Pancreas (tissue), 10 donors: ENCODE data around the gene NOL11. TPM values are rescaled to one million over a fixed set of nuclear protein-coding genes. Genes with fewer than 3 reads are reported as not detected.
"Not testable (repeated sequence)": the region's sequence is repeated elsewhere in the genome, so short reads cannot be mapped to it uniquely, and the experiment has no call there.

Experiments used
- ATAC-seq, 4 donors: fragments of 200-7000 bp; cut with Tn5 transposase; one replicate each; pipeline versions ENCODE4 v1.8.0 to v1.9.1; 2020; ENCODE audit warnings: mild to moderate bottlenecking in 4 of 4, moderate library complexity in 4 of 4
- DNase-seq, 6 donors: peaks; one replicate each; pipeline ENCODE4 v3.0.0-alpha.2; 2020
- FAIRE-seq: peaks from 2 replicates; lab custom pipeline; 2012; peaks lifted over from hg19 to GRCh38; lab: Jason Lieb, UNC
- H3K27ac ChIP-seq, 4 donors: fragments of 200-600 bp; sonication (generic); 1 replicate in 3 of 4; 2 replicates in 1 of 4; pipeline versions ENCODE4 v1.5.0 to v1.8.0; 2020
- H3K27me3 ChIP-seq, 4 donors: fragments of 200-600 bp; one replicate each; pipeline ENCODE4 v1.8.0; 2021
- H3K36me3 ChIP-seq, 3 donors: fragments of 200-600 bp; sonication (generic) in 1 of 3; one replicate each; pipeline versions ENCODE4 v1.5.0 to v1.8.0; 2020 to 2021
- H3K4me1 ChIP-seq, 3 donors: fragments of 200-600 bp; one replicate each; pipeline ENCODE4 v1.8.0; 2021
- H3K4me3 ChIP-seq, 4 donors: fragments of 200-600 bp; sonication (generic) in 2 of 4; one replicate each; pipeline versions ENCODE4 v1.5.0 to v1.8.0; 2020 to 2021
- H3K9me3 ChIP-seq, 4 donors: fragments of 200-600 bp; one replicate each; pipeline ENCODE4 v1.8.0; 2021
- WGBS, 2 donors: extraction: QIAGEN DNeasy Blood & Tissue Kit; methylation state at CpG; one replicate each; pipeline ENCODE4 v1.1.7; 2013; 5-methylcytosine and 5-hydroxymethylcytosine counted together
- intact Hi-C, 3 donors: fragments of 100-400 bp; cut with DNase I; formaldehyde crosslinking; loops; one replicate each; pipeline versions ENCODE4 v1.11.1 to v1.14.2; 2022
- polyA plus RNA-seq, 2 donors: library from polyadenylated mRNA; stranded (reverse); fragments of 200-250 nt; gene quantifications; one replicate each; pipeline ENCODE4 v1.2.3, GENCODE V29; 2013
- total RNA-seq, 6 donors: library from RNA; stranded (reverse); fragmentation: NEBNext Ultra II Directional in 4 of 6; extraction: Animal tissue kit (Norgen Biotek cat#: 25700) in 4 of 6; gene quantifications; one replicate each; pipeline versions ENCODE4 v1.2.1 to v1.2.4, GENCODE V29; 2021 to 2023
- TF ChIP-seq, protein P1 (sequence below), 4 donors: fragments of 200-600 bp; sonication (generic) in 3 of 4; IDR thresholded peaks; one replicate each; pipeline versions ENCODE4 v1.5.0 to v1.8.0; 2021; ENCODE audit warnings: antibody characterized with exemption in 4 of 4
- donor health status: healthy with polysubstance abuse.
- donor health status: DM: no; HTN: no; CAD: no; lungs with moderate emphysema.
- donor health status: DM: no; HTN: no; CAD: no.
- donor health status: control.
- donor health status: control.
- donor health status: Bipolar disorder and iron deficiency.
- donor health status: DM: yes; HTN: yes; CAD: no.
- donor health status: DM: no; HTN: no; CAD: no.
- donor health status: DM: no; HTN: no; CAD: no.
- donor health status: DM: yes; HTN: yes; CAD: no.

Gene NOL11
- total and polyA plus RNA-seq, 8 donors, result 8.3 to 28.0 (median 16.2) TPM

GRCh38 chr17:67754001-67754400 is 36.3 kb downstream of the NOL11 start:
- Histone ChIP-seq H3K27ac (no peak overlapping the region), H3K9me3 (no peaks in the 10 kb centered on the region), H3K4me3 (no peak overlapping the region), H3K27me3 (no peaks in the 10 kb centered on the region), H3K4me1 (no peaks in the 10 kb centered on the region), H3K36me3 (peaks cover 0 to 5% (median 5%) of the 10 kb centered on the region in 3 donors)
- DNase-seq (no peak), ATAC-seq (no peak), FAIRE-seq (no peak)
- intact Hi-C loops, result no loop called here
- TF ChIP-seq, protein P1, sequence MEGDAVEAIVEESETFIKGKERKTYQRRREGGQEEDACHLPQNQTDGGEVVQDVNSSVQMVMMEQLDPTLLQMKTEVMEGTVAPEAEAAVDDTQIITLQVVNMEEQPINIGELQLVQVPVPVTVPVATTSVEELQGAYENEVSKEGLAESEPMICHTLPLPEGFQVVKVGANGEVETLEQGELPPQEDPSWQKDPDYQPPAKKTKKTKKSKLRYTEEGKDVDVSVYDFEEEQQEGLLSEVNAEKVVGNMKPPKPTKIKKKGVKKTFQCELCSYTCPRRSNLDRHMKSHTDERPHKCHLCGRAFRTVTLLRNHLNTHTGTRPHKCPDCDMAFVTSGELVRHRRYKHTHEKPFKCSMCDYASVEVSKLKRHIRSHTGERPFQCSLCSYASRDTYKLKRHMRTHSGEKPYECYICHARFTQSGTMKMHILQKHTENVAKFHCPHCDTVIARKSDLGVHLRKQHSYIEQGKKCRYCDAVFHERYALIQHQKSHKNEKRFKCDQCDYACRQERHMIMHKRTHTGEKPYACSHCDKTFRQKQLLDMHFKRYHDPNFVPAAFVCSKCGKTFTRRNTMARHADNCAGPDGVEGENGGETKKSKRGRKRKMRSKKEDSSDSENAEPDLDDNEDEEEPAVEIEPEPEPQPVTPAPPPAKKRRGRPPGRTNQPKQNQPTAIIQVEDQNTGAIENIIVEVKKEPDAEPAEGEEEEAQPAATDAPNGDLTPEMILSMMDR (IDR thresholded peaks at IDR 0.05), result no peak
- 96 to 97% methylated on average over 5 of the region's 5 CpGs for WGBS, 2 donors

DNA sequence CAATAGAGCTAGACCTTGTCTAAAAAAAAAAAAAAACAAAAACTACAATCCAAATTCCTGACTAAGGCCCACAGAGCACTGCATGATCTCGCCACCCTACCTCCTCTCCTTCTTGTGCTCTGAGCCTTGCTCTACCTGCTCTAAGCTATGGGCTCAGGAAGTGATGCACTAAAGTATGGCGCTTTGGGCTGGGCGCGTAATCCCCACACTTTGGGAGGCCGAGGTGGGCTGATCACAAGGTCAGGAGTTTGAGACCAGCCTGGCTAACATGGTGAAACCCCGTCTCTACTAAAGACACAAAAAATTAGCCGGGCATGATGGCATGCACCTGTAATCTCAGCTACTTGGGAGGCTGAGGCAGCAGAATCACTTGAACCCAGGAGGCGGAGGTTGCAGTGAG is 37.0 kb downstream of the NOL11 start:
- DNase-seq, intact Hi-C loops, H3K27me3 ChIP-seq, H3K27ac ChIP-seq, H3K9me3 ChIP-seq, FAIRE-seq, H3K4me3 ChIP-seq, ATAC-seq, H3K4me1 ChIP-seq, H3K36me3 ChIP-seq: not testable (repeated sequence)
- WGBS, 2 donors, result 99 to 100% methylated on average over 8 of the region's 8 CpGs

DNA sequence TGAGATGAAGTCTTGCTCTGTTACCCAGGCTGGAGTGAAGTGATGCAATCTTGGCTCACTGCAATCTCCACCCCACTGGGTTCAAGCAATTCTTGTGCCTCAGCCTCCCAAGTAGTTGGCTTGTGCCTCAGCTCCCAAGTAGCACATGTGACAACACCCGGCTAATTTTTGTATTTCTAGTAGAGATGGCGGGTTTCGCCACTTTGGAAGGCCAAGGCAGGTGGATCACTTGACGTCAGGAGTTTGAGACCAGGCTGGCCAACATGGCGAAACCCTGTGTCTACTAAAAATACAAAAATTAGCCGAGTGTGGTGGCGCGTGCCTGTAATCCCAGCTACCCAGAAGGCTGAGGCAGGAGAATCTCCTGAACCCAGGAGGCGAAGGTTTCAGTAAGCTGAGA is 39.0 kb downstream of the NOL11 start:
- ATAC-seq, FAIRE-seq, H3K4me3 ChIP-seq, H3K4me1 ChIP-seq, H3K27ac ChIP-seq, H3K9me3 ChIP-seq, H3K27me3 ChIP-seq, intact Hi-C loops, DNase-seq, H3K36me3 ChIP-seq: not testable (repeated sequence)
- 91 to 99% methylated on average over 9 of the region's 9 CpGs for WGBS, 2 donors

GRCh38 chr17:67759355-67760171 is 41.8 kb downstream of the NOL11 start:
- DNase-seq (no peak), ATAC-seq (no peak), FAIRE-seq (no peak)
- 64 to 66% methylated on average over 11 of the region's 11 CpGs for WGBS, 2 donors
- H3K4me1 ChIP-seq, result no peaks in the 10 kb centered on the region
- H3K27me3 ChIP-seq, result no peaks in the 10 kb centered on the region
- intact Hi-C loops, result no loop called here
- no peaks in the 10 kb centered on the region for H3K9me3 ChIP-seq
- no peaks in the 10 kb centered on the region for H3K36me3 ChIP-seq
- H3K27ac ChIP-seq, result no peak overlapping the region
- H3K4me3 ChIP-seq, result no peak overlapping the region
- TF ChIP-seq, protein P1 (IDR thresholded peaks at IDR 0.05), result no peak

DNA sequence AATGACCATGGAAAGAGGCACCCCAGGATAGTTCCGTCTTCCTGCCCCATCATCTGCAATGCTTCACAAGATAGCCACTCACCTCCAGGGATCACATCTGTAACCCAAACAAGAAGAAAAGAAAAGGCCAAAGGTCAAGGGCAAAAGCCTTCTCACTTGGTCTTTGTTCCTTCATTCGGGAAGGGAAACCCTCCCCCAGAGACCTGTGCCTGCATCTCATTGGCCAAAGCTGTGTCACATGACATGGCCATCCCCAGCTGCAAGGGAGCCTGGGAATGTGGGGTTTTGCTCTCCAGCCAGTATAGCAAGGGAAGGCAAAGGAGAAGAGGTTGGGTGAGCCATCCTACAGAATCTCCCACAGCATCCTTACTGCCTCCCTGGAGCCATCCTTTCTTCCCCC is 47.9 kb downstream of the NOL11 start:
- no peak for FAIRE-seq
- Histone ChIP-seq H3K27me3 (no peaks in the 10 kb centered on the region), H3K4me1 (no peaks in the 10 kb centered on the region), H3K4me3 (no peak overlapping the region), H3K27ac (no peak overlapping the region), H3K36me3 (no peaks in the 10 kb centered on the region), H3K9me3 (no peaks in the 10 kb centered on the region)
- intact Hi-C loops, result no loop called here
- 61 to 70% methylated on average over 2 of the region's 2 CpGs for WGBS, 2 donors
- ATAC-seq, result no peak
- DNase-seq, result no peak
- TF ChIP-seq, protein P1 (IDR thresholded peaks at IDR 0.05), result no peak

DNA sequence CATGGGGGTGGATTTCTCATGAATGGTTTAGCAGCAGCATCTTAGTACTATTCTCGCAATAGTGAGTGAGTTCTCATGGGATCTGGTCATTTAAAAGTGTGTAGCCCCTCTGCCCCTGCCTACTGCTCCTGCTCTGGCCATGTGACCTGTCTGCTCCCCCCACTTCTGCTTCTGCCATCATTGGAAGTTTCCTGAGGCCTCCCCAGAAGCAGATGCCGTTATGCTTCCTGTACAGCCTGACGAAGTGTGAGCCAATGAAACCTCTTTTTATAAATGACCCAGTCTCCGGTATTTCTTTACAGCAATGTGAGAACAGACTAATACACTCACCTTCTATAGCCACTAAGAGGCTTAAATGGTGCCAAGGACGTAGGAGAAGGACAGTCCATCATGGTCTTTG is 51.5 kb downstream of the NOL11 start:
- DNase-seq, result no peak
- WGBS, 2 donors, result 79 to 87% methylated on average over 5 of the region's 5 CpGs
- intact Hi-C loops, result no loop called here
- no peak for FAIRE-seq
- H3K4me1 ChIP-seq, result no peaks in the 10 kb centered on the region
- H3K27ac ChIP-seq, result no peak overlapping the region
- H3K36me3 ChIP-seq, result no peaks in the 10 kb centered on the region
- no peak for ATAC-seq
- no peak overlapping the region for H3K4me3 ChIP-seq
- TF ChIP-seq, protein P1 (IDR thresholded peaks at IDR 0.05), result no peak
- no peaks in the 10 kb centered on the region for H3K27me3 ChIP-seq
- no peaks in the 10 kb centered on the region for H3K9me3 ChIP-seq
